IPS-11a (cell line): Measurements from ENCODE around the gene BMP7.
"Not testable (repeated sequence)": the region's sequence is repeated elsewhere in the genome, so short reads cannot be mapped to it uniquely, and the experiment has no call there.

ENCODE experiments used
- H3K4me3 ChIP-seq: one replicate; pipeline ENCODE4 v1.5.1; 2013; ENCODE audit warnings: low read depth, low read length, control low read depth

Gene BMP7

DNA sequence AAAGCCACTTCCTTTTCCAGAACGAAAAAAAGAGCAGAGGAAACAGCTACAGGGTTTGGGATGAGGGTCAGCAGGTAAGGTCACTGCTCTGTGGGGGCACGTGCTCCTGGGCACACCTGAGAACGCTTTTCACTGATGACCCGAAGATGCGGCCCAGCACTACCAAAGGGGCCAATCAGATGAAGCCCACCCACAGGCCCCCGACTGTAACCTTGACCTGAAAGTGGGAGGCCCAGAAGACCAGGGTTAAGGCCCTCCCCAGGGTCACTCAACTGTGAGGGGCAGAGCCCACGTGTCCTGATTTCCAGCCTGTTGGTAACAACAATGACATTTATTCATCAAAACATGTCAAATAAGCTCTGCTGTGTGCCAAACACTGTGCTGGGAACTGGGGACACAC, 108.0 kb downstream of the BMP7 start:
- no peak overlapping the region for H3K4me3 ChIP-seq

DNA sequence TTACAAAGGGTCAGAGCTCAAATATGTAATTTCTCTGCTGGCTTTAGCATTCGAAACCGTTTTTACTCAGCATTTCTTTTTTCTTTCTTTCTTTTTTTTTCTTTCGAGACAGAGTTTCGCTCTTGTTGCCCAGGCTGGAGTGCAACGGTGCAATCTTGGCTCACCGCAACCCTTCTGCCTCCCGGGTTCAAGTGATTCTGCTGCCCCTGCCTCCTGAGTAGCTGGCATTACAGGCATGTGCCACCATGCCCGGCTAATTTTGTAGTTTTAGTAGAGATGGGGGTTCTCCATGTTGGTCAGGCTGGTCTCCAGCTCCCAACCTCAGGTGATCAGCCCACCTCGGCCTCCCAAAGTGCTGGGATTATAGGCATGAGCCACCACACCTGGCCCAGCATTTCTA, 108.7 kb downstream of the BMP7 start:
- H3K4me3 ChIP-seq = not testable (repeated sequence)

GRCh38 chr20:57157106-57157691, 109.2 kb downstream of the BMP7 start:
- H3K4me3 ChIP-seq = no peak overlapping the region

DNA sequence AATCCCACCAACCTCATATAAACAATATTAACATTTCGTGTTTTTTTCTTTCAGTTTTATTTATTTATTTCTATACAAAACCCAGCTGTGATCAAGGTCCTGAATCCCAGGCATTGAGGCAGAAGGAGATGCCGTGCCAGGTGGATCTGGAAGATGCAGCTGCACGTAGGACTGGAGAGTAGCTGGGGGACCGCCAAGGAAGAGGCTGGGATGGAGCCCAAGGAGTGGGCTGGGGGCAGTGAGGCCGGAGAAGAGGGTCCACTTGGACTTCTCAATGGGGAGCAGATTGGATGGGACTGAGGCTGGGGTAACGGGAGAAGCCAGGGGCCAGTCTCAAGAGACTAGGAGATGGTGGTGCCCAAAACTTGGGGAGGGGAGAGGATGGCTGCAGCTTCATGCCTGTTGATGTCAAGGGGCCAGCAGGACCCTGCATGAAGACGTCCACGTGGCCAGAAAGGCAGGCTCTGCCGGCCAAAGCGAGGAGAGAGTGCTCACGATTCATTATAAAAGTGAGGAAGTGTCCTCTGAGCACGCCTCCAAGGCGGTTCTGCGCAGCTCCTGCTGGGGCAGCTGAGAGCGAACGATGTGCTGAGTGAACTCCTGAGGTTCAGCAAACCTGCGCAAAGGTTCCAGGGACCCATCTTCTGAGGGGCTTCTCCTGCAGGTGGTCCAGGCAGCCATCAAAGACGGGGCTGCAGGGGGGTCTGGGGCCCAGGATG, 110.3 kb downstream of the BMP7 start:
- no peak overlapping the region for H3K4me3 ChIP-seq

GRCh38 chr20:57155415-57155814, 111.0 kb downstream of the BMP7 start:
- no peak overlapping the region for H3K4me3 ChIP-seq

GRCh38 chr20:57153238-57153905, 113.1 kb downstream of the BMP7 start:
- H3K4me3 ChIP-seq = no peak overlapping the region

GRCh38 chr20:57152557-57152956, 113.9 kb downstream of the BMP7 start:
- H3K4me3 ChIP-seq = no peak overlapping the region

DNA sequence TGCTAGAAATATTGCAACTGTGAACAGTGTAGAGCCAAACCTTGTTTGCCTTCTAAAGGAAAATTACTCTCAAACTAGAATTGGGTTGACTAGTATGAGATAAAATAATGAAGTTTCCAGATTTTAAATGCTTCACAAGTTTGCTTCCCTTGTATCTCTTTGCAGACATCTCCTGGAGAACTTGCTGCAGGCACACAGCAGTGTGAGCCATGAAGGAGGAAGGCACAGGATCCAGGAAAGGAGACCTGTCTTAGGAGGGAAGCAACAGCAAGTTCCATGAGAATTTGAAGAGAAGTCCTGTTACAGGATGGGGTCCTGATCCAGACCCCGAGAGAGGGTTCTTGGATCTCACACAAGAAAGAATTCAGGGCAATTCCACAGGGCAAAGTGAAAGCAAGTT, 115.9 kb downstream of the BMP7 start:
- no peak overlapping the region for H3K4me3 ChIP-seq

- no peak overlapping the region for H3K4me3 ChIP-seq
These were observed 118.2 kb downstream of the BMP7 start for GRCh38 chr20:57148263-57148662.

DNA sequence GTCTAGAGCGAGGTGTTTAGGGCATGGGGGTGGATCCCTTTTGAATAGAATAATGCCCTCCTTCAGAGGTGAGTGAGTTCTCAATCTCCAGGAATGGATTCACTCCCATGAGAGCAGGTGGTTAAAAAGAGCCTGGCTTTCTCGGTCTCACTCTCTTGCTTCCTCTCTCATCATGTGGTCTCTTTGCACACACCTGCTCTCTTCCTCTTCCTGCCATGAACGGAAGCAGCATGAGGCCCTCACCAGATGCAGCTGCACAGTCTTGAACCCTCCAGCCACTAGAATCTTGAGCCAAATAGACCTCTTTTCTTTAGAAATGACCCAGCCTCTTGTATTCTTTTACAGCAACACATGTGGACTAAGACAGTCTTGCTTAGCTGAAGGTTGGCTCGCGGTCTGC, 119.3 kb downstream of the BMP7 start:
- H3K4me3 ChIP-seq = no peak overlapping the region

GRCh38 chr20:57146155-57146554, 120.3 kb downstream of the BMP7 start:
- H3K4me3 ChIP-seq = no peak overlapping the region

GRCh38 chr20:57145089-57145631, 121.3 kb downstream of the BMP7 start:
- H3K4me3 ChIP-seq = no peak overlapping the region

- no peak overlapping the region for H3K4me3 ChIP-seq
These were observed 123.3 kb downstream of the BMP7 start for GRCh38 chr20:57143173-57143572.

- H3K4me3 ChIP-seq = no peak overlapping the region
These were observed 123.8 kb downstream of the BMP7 start for GRCh38 chr20:57142667-57143066.

- H3K4me3 ChIP-seq = no peak overlapping the region
These were observed 124.9 kb downstream of the BMP7 start for GRCh38 chr20:57141492-57141891.

- no peak overlapping the region for H3K4me3 ChIP-seq
These were observed 126.0 kb downstream of the BMP7 start for GRCh38 chr20:57140416-57140965.

GRCh38 chr20:57139342-57140093, 126.9 kb downstream of the BMP7 start:
- H3K4me3 ChIP-seq = no peak overlapping the region

GRCh38 chr20:57138198-57138995, 128.0 kb downstream of the BMP7 start:
- no peak overlapping the region for H3K4me3 ChIP-seq

DNA sequence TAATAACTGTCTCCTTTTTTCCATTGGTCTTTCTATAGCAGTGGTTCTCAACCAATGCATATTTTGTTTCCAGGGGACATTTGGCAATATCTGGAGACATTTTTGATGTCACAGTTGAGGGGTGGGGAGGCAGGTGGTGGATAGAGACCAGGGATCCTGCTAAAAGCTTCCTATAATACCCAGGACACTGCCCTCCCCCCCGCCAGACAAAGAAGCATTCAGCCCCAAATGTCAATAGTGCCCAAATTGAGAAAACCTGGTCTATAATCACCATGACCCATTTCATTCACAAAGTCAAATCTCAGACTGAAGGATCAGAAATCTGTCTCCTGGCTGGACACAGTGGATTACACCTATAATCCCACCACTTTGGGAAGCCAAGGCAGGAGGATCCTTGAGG, 128.8 kb downstream of the BMP7 start:
- H3K4me3 ChIP-seq = no peak overlapping the region

DNA sequence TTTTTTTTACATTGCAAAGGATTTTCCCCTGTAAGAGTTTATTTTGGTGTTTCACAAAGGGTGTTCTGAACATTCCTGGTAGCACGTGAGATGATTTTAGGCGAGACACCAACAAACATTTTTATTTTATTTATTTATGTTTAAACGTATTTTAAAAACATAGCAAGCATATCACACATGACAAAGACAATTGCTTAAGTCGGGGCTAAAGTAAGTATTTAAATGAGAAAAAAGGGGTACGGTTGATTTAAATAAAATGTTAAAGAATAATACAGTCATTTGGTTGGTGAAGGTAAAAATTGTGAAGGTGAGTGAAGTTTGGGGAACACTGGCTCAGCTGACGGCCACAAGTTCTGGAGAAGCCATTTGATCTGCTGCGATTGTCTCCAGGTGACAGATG, 129.7 kb downstream of the BMP7 start:
- no peak overlapping the region for H3K4me3 ChIP-seq
